GM18517 (cell line): ENCODE measurements around the gene GAGE12E.
"Not testable (repeated sequence)": the region's sequence is repeated elsewhere in the genome, so short reads cannot be mapped to it uniquely, and the experiment has no call there.

Experiments
- ATAC-seq: cut with Tn5 transposase; IDR thresholded peaks from one replicate; pipeline ENCODE4 v1.9.1; 2021; ENCODE audit warnings: mild to moderate bottlenecking, moderate library complexity; ENCODE audit not compliant: unreplicated experiment

GAGE12E gene, protein sequence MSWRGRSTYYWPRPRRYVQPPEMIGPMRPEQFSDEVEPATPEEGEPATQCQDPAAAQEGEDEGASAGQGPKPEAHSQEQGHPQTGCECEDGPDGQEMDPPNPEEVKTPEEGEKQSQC

DNA sequence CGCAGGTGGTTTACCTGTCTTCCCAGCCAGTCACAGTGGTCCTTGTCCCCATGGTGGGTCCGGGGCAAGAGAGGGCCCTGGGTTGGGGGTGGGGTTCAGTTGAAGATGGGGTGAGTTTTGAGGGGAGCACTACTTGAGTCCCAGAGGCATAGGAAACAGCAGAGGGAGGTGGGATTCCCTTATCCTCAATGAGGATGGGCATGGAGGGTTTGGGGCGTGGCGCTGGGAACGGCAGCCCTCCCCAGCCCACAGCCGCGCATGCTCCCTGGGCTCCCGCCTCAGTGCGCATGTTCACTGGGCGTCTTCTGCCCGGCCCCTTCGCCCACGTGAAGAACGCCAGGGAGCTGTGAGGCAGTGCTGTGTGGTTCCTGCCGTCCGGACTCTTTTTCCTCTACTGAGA is at the start of gene GAGE12E:
Gene GAGE12E (plus strand): TSS at position 301 of the 400 bp plus-strand sequence. CDS start 1,155 bp downstream, outside the sequence.
- not testable (repeated sequence) for ATAC-seq

DNA sequence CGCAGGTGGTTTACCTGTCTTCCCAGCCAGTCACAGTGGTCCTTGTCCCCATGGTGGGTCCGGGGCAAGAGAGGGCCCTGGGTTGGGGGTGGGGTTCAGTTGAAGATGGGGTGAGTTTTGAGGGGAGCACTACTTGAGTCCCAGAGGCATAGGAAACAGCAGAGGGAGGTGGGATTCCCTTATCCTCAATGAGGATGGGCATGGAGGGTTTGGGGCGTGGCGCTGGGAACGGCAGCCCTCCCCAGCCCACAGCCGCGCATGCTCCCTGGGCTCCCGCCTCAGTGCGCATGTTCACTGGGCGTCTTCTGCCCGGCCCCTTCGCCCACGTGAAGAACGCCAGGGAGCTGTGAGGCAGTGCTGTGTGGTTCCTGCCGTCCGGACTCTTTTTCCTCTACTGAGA is 19.2 kb upstream of the GAGE12E start, which contains the start of gene GAGE12C:
Gene GAGE12C (plus strand): TSS at position 301 of the 400 bp plus-strand sequence. CDS start 1,155 bp downstream, outside the sequence.
- ATAC-seq: not testable (repeated sequence)

DNA sequence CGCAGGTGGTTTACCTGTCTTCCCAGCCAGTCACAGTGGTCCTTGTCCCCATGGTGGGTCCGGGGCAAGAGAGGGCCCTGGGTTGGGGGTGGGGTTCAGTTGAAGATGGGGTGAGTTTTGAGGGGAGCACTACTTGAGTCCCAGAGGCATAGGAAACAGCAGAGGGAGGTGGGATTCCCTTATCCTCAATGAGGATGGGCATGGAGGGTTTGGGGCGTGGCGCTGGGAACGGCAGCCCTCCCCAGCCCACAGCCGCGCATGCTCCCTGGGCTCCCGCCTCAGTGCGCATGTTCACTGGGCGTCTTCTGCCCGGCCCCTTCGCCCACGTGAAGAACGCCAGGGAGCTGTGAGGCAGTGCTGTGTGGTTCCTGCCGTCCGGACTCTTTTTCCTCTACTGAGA is 9.7 kb upstream of the GAGE12E start, which contains the start of gene GAGE12D:
Gene GAGE12D (plus strand): TSS at position 301 of the 400 bp plus-strand sequence. CDS start 1,155 bp downstream, outside the sequence.
- ATAC-seq: not testable (repeated sequence)

DNA sequence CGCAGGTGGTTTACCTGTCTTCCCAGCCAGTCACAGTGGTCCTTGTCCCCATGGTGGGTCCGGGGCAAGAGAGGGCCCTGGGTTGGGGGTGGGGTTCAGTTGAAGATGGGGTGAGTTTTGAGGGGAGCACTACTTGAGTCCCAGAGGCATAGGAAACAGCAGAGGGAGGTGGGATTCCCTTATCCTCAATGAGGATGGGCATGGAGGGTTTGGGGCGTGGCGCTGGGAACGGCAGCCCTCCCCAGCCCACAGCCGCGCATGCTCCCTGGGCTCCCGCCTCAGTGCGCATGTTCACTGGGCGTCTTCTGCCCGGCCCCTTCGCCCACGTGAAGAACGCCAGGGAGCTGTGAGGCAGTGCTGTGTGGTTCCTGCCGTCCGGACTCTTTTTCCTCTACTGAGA is 9.5 kb downstream of the GAGE12E start, which contains the start of gene GAGE12F:
Gene GAGE12F (plus strand): TSS at position 301 of the 400 bp plus-strand sequence. CDS start 1,155 bp downstream, outside the sequence.
- ATAC-seq: not testable (repeated sequence)

DNA sequence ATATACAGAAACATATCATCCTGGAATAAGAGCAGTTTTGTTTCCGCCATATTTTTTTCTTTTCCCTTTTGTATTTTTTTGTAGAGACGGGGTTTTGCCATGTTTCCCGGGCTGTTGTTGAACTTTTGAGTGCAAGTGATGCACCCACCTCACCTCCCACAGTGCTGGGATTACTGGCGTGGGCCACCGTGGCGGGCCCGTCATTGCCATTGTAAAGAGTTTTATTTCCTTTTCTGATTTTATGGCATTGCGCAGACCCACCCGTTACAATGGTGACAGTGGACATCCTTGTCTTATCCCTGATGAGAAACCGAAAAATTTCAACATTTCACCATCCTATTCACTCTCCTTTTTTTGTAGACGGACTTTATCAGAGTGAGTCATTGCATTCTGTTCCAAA is 17.6 kb downstream of the GAGE12E start:
- ATAC-seq: not testable (repeated sequence)

DNA sequence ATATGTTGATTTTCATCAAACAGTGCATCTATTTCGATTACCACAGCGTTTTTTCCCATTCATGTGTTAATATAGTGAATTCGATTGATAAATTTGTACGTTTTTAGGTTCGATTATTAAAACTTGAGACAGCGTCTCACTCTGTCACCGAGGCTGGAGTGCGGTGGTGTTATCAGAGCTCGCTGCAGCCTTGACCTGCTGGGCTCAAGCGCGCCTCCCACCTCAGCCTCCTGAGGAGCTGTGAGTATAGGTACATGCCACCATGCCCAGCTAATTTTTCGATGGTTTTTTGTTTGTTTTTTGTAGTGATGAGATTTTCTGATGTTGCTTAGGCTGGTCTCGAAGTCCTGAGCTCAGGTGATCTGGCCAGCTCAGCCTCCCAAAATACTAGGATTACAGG is 18.1 kb downstream of the GAGE12E start:
- not testable (repeated sequence) for ATAC-seq

DNA sequence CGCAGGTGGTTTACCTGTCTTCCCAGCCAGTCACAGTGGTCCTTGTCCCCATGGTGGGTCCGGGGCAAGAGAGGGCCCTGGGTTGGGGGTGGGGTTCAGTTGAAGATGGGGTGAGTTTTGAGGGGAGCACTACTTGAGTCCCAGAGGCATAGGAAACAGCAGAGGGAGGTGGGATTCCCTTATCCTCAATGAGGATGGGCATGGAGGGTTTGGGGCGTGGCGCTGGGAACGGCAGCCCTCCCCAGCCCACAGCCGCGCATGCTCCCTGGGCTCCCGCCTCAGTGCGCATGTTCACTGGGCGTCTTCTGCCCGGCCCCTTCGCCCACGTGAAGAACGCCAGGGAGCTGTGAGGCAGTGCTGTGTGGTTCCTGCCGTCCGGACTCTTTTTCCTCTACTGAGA is 19.0 kb downstream of the GAGE12E start, which contains the start of gene GAGE12G:
Gene GAGE12G (plus strand): TSS at position 301 of the 400 bp plus-strand sequence. CDS start 1,155 bp downstream, outside the sequence.
- ATAC-seq: not testable (repeated sequence)

DNA sequence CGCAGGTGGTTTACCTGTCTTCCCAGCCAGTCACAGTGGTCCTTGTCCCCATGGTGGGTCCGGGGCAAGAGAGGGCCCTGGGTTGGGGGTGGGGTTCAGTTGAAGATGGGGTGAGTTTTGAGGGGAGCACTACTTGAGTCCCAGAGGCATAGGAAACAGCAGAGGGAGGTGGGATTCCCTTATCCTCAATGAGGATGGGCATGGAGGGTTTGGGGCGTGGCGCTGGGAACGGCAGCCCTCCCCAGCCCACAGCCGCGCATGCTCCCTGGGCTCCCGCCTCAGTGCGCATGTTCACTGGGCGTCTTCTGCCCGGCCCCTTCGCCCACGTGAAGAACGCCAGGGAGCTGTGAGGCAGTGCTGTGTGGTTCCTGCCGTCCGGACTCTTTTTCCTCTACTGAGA is 28.6 kb downstream of the GAGE12E start, which contains the start of gene GAGE12H:
Gene GAGE12H (plus strand): TSS at position 301 of the 400 bp plus-strand sequence. CDS start 1,155 bp downstream, outside the sequence.
- ATAC-seq: not testable (repeated sequence)

DNA sequence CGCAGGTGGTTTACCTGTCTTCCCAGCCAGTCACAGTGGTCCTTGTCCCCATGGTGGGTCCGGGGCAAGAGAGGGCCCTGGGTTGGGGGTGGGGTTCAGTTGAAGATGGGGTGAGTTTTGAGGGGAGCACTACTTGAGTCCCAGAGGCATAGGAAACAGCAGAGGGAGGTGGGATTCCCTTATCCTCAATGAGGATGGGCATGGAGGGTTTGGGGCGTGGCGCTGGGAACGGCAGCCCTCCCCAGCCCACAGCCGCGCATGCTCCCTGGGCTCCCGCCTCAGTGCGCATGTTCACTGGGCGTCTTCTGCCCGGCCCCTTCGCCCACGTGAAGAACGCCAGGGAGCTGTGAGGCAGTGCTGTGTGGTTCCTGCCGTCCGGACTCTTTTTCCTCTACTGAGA is 38.1 kb downstream of the GAGE12E start, which contains the start of gene GAGE2A:
Gene GAGE2A (plus strand): TSS at position 301 of the 400 bp plus-strand sequence. CDS start 1,155 bp downstream, outside the sequence.
- not testable (repeated sequence) for ATAC-seq

DNA sequence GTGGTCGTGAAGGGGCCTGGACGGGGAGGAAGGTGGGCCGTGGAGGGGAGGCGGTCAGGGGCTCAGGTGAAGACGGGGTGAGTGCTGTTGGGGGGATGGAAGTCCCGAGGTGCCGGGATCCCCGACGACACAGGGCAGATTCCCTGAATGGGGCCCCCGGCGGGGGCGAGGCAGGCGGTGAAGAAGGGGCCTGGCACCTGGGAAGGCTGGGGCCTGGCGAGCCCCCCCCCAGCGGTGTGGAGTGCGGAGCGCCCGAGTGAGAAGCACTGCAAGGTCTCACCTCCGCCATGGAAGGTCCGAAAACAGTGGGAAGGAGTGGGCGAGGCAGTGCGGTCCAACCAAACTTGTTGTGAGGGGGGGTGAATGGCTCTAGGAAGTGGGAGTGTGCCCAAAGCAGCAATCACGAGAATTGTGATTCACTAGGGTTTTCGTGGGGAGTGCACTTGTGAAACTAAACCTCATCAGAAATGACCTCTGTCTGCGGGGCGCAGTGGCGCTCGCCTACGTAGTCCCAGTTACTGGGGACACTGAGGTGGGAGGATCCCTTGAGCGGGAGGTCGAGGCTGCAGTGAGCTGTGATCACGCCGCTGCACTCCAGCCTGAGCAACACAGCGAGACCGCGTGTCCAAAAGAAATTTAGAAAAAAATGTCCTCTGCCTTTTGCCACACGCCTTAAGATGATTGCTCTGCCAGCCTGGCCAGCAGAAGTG is 38.8 kb downstream of the GAGE12E start:
- not testable (repeated sequence) for ATAC-seq

DNA sequence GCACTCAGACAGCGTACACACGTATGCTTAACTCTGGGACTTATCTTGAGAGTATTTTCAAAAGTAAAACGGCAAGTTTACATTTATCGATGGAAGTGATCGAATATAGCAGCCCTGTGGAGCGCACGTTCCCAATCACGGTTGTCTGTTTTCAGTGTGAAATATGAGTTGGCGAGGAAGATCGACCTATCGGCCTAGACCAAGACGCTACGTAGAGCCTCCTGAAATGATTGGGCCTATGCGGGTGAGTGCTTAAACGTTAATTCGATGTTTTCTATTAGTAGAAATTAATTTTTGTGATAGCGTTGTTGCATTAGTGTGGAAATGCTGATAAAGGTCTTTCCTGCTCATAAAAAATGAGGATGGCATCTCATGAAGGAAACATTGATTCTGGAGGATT is 39.4 kb downstream of the GAGE12E start:
- not testable (repeated sequence) for ATAC-seq

DNA sequence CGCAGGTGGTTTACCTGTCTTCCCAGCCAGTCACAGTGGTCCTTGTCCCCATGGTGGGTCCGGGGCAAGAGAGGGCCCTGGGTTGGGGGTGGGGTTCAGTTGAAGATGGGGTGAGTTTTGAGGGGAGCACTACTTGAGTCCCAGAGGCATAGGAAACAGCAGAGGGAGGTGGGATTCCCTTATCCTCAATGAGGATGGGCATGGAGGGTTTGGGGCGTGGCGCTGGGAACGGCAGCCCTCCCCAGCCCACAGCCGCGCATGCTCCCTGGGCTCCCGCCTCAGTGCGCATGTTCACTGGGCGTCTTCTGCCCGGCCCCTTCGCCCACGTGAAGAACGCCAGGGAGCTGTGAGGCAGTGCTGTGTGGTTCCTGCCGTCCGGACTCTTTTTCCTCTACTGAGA is 47.6 kb downstream of the GAGE12E start, which contains the start of gene GAGE1:
Gene GAGE1 (plus strand): TSS at position 301 of the 400 bp plus-strand sequence. CDS start 1,155 bp downstream, outside the sequence.
- not testable (repeated sequence) for ATAC-seq
